ENCODE data around the gene VDAC2.

Gene VDAC2

DNA sequence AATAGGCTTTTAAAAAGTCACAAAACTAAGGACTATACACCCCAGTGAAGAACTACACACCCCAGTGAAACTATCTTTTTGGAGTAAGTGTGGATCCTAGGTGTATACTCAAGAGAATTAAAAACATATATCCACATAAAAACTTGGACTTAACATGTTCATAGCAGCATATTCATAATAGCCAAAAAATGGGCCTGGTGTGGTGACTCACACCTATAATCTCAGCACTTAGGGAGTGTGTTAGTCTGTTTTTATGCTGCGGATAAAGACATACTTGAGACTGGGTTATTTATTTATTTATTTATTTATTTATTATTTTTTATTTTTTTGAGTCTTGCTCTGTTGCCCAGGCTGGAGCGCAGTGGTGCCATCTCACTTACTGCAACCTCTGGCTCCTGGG is 44.1 kb downstream of the VDAC2 start:
- DNase-seq = no peak

DNA sequence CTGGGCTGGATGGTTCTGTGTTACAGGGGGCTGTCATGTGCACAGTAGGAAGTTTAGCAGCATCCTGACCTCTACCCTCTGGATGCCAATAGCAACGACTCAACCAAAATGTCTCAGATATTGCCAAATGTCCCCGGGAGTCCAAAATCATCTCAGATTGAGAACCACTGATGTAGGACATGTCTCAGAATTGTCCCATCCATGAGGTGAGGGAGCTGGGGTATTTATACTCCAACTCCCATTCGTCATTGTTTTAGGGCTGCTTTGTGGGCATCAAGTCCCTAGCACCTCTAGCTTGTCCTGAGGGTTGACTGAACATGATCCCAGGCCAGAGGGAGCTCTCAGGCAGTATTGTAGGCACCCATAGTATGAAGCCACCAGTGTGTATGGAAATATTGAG is 50.4 kb downstream of the VDAC2 start:
- DNase-seq = no peak

DNA sequence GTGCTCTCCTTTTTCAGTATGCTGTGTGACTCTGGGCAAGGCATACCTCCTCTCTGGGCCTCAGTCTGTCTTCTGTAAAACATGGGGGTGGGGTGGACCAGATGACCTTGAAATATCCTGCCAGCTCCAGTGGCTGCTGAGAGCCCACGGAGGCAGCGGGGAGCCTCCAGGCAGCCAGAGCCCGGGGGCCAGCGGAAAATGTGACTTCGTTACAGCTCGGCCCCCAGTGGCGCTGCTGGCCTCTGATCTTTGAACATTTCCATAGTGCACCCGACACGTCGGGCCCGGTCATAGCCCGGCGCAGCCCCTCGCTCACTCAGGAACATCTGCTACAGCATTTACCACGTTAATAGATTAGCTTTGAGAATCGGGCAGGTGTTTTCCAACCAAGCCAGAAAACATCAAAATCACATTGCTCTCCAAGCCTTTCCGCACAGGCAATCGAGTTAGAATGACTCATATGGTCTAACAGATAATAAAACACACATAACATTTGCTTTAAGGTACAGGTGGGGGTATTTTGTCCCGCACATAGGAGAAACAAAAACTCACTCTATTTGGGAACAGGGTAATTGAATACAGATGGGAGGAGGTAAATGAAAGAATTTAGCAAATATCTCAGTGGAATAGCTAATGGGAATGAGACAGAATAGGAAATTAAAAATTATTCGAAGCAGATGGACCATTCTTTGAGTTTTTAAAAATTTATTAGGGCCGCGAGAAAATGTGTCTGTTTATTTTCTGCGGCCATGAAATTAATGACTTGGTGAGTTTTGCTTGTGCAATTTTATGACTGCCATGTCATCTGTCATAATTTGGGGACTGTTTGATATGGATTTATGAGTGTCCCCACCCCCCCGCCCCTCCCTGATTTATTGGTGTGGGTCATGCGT is 51.5 kb downstream of the VDAC2 start:
- no peak for DNase-seq

DNA sequence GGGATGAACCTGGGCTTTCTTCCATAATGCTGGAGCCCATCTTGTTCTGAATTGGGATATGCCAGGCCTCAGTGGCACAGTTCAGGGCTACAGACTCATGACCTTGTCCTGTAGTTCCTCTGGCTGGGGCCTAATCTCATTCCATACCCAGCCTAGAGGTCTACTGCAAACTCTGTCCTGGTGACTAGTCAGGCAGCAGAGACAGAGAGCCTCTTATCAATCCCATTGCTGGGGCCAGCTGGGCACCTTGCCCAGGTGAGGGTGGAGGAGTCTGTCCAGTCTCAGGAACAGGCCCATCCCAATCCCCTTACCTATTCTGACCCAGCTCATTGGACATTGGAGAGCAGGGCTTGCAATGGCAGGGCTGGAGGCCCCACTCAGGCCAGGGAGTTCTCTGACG is 53.2 kb downstream of the VDAC2 start:
- no peak for DNase-seq

DNA sequence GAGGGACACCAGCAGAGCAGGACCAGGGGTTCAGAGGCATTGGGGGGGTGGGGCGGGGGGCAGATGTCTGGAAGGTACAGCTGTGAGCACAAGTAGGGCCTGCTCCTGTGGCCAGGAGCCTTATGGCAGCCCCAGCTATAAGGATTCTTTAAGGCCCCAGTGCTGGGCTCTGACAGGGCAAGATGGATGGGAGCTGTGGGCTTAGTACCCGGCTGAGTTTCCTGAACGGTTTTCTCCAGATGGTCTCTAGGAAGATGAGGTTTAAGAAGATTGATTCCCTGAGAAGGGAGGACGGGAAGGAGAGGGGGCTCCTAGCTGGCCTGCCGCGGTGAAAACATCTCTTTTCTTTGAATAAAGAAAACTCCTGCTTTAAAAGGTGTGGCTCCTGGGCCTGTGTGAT is 55.3 kb downstream of the VDAC2 start:
- no peak for DNase-seq

DNA sequence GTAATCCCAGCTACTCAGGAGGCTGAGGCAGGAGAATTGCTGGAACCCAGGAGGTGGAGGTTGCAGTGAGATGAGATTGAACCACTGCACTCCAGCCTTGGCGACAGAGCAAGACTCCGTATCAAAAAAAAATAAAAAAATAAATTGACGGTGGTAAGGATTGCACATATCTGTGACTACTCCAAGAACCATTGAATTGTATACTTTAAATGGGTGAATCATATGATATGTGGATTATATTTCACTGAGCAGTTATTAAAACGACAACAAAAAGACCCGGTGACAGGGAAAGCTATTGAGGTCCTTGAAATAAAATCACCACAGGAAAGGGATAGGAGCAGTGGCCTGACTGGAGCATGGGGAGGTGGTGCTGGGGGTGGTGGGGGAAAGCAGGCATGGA is 56.3 kb downstream of the VDAC2 start:
- DNase-seq = no peak

DNA sequence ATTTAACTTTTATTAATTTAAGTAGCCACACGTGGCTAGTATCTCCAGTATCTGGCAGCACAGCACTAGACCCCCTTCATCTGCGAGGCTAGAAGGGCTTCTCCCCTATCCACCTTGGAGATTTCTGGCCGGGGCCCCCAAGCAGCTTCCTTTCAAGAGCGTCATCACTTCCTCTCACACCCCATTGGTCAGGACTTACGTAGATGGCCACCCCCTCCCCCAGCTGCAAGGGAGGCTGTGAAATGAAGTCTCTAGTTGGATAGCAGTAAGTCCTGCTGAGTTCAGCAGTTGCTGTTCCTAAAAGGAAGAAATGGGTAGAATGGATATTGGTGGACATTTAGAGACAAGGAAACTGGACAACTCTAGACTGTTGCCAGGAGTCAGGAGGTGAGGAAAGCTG is 59.0 kb downstream of the VDAC2 start:
- no peak for DNase-seq

DNA sequence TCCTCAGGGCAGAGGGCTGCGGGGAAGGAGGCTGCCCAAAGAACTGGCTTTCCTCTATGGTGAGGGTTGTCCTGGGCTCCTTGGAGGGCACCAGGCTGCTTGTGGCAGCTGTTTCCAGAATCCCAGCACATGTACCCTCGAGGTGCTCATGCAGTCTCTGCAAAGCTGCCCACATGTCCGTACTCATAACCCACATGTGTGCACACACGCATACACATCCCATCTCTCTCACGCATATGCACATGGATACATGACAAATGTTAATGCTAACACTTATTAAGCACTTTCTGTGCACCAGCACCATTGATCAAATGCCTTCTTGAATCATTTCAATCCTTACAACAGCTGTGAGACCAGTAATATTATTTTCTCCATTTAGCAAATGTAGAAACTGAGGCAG is 61.5 kb downstream of the VDAC2 start:
- DNase-seq = no peak

DNA sequence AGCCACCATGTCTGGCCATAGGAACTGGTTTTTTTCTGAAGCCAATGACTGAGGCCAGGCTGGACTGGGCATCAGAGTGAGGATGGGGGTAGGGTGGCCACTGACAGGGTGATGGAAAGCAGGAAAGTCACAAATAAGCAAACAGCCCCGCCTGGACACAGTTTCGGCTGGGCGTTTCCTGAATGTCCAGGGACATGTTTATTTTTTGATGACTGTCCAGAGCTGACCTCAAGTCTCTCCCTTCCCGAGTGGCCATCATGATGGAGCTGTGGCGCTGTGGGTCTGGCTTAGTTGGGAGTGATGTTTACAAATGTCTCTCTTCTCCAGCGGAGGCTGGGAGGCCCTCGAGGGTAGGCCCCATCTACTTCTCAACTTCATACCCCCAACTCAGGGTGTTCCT is 62.3 kb downstream of the VDAC2 start:
- no peak for DNase-seq

DNA sequence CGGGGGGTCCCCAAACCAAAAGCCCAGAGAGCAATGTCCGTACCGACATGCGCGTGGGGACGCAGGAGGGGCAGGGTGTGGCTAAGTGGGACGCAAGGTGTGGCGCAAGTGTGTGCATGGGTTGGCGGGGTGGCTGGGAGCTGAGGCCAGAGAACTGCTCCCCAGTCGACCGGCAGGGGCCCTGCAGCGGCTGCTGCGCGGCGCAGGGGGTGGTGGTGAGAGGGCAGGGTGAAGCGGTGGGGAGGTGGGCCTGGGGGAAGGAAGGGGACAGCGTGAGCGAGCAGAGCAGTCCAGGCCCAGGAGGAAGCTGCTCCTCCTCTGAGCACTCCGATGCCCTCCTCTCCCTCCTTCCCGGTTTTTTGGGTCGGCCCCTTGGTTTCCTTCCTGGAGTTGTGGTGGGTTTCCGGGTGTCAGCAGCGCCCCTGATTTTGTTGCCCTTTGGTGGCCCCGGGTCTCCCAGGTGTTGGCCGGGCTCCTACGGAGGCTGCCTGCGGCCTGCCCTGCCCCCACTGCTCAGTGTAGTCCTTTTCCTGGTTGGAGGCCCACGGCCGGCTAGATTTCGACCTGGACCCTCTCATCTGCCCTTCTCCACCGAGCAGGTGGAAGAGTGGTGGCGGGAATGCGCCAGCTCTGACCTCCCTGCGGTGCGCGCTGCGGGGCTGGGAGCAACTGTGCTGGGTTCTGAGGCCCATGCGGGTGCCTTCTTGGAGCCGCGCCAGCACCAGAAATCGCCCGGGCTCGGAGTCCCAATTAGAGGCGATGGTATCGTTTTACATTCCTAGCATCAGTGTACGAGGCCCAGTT is 65.7 kb downstream of the VDAC2 start:
- no peak for DNase-seq

DNA sequence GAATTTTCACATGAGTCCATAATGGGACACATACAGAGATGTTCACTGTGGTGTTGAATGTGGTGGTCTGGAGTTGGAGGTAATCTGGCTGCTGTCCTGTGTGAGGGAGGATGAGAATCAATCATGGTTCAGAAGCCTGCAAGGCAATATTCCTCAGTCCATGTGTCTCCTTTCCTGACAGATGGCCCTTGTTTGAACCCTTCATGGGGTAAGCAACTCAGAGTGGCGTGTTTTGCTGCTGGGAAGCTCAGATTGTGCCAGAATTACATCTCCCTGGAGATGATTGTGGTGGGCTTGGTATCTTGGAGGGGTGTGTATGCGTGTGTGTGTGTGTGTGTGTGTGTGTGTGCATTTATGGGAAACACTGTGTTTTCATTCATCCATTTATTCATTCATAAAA is 69.6 kb downstream of the VDAC2 start:
- DNase-seq = no peak

All from CD4-positive, alpha-beta T cell treated with Interferon gamma for 1 hour (primary cell).